Fibroblast of skin of abdomen (primary cell): ENCODE results near the gene CDK5RAP2.

ENCODE experiments used
- DNase-seq: peaks from one replicate; pipeline ENCODE4 v3.0.0-alpha.2; 2013

The CDK5RAP2 gene

DNA sequence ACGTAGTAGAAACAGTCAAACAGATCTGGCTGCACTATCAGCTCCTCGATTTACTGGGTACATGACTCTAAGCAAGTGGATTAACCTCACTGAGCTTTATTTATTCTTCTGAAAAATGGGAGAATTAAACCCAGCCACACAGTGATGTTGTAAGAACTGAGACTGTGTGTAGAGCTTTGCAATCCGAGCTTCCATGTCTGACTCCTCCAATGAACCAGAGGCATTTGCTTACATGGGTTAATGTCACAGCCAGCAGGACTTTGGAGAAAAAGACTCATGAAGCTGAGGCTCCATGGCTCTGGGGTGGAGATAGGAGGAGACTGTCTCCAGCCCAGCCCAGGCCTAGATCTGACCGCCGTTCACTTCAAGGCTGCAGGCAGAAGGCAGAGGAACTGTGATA lies 201.3 kb downstream of the CDK5RAP2 start:
- DNase-seq: no peak

GRCh38 chr9:120377268-120378159 lies 202.5 kb downstream of the CDK5RAP2 start:
- no peak for DNase-seq

DNA sequence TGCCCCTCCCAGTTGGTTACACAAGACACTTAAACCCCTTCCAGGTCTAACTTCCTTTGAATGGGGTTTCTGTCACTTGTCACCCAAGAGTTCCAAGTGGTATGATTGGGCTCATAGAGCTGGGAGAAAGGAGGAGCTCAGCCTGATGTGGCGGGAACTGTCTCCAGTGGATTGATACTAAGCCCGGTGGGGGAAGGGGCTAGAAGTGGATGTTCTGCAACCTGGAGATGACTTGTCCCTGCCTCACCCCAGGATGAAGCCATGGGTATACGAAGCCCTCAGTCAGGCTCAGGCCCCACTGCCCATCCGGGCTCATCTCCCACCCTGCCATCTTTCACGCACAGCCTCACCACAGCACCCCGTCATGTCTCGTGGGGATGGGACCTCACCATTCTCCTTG lies 203.9 kb downstream of the CDK5RAP2 start:
- DNase-seq: no peak

GRCh38 chr9:120375316-120375715 lies 204.7 kb downstream of the CDK5RAP2 start:
- no peak for DNase-seq

DNA sequence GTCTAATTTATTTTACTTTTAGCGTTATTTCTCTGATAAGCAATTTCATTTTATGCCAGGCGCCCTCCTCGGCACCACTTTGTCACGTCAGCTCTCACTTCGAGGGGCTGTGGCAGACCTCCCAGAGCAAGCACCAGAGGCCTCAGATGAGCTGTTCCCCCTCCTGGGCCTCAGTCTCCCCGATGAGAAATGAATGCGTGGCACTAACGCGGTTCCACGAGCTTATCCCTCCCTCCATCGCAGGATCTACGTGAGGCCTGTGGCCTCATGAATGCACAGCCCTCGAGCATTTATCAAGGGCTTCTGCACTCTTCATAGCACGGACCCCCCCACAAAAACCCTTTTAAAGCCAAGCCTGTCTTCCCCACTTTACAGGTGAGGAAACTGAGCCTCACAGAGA lies 205.2 kb downstream of the CDK5RAP2 start:
- DNase-seq: no peak

DNA sequence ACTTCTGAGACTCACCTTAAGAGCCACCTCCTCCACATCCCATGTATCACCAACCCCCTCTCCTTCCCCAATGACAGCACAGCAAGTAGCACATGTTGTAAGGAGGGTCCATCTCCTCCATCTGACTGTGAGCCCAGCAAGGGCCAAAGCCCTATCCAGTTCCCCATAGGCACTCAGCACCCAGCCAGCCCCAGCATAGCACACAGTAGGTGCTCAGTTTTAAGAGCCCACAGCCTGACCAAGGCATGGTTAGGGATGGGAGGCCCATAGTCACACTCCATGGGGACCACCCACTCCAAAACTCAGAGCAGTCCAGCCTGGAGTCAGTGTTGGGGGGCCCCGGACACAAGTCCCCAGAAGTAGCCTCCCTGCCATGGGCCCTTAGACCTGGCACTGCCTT lies 205.7 kb downstream of the CDK5RAP2 start:
- no peak for DNase-seq

DNA sequence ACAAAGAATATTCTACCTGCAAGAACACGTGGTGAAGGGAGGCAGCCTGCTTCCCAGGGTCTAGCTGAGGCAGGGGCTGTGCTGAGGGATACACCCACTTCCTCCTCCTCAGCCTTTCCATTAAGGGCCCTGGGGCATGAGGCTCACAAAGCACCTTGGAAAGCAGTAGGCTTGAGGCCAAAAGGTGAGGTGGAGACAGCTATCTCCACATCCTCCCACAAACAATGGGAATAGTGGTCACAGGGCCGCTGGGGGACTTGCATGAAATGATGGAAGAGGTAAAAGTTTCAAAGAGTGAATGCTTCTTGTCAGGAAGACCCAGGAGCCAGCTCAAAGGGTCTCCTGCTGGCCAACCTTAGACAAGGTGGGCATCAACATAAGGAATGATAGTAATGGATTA lies 207.9 kb downstream of the CDK5RAP2 start:
- DNase-seq: no peak

DNA sequence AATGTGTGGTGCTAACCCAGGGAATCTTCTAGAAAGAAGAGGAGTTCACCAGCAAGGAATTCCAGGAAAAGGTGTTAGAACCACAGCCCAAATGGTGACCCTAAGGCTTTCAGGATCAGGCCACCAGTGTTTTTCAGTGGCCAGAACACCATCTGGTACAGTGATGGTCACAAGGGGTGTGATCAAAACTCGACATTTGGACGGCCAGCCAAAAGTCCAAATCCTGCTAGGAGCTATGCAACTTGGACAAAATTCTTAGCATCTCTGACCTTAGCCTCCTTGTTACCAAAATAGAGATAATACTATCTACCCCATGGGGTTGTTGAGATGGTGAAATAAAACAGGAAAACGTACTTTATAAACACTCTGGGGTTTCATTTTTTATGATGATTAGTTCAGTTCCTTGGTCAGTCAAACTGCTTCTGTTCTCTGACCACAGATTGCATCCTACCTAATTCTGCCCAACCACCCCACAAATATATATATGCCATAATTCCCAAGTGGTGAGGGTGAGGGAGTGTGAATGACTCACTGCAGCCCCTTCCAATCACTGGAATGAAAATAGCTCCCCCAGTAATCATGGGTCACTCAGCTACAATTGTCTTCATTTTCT lies 210.3 kb downstream of the CDK5RAP2 start:
- DNase-seq: peak; percentile 60

DNA sequence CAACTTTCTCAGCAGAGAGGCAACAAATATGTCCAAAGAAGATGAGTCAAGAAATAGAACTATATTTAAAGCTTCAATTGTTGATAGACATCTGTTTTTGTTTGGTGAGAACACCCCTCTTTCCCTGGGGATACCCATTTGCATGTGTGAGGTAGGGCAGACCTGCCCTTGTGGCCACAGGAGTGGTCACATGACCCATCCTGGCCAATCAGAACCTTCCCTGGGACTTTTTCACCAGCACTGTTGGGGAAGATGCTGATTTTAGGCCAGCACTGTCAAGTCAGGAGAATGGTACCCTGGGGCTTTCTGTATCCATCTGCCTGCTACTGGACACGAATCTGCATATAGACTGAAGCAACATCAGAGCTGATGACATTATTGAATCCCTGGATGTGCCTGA lies 211.2 kb downstream of the CDK5RAP2 start:
- DNase-seq: no peak

- DNase-seq: peak; percentile 95
Measured at GRCh38 chr9:120366644-120367019, 213.3 kb downstream of the CDK5RAP2 start.

DNA sequence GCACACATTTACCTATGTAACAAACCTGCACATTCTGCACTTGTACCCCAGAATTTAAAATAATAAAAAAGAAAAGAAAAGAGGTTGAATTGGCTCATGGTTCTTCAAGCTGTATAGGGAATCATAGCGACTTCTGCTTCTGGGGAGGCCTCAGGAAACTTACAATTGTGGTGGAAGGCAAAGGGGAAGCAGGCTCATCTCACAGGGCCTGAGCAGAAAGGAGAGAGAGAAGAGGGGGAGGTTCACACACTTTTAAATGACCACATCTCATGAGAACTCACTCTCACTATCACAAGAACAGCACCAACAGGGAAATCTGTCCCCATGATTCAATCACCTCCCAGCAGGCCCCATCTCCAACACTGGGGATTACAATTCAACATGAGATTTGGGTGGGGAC lies 214.6 kb downstream of the CDK5RAP2 start:
- no peak for DNase-seq

GRCh38 chr9:120363697-120364096 lies 216.3 kb downstream of the CDK5RAP2 start:
- no peak for DNase-seq

- no peak for DNase-seq
Measured at GRCh38 chr9:120362446-120362845, 217.5 kb downstream of the CDK5RAP2 start.

DNA sequence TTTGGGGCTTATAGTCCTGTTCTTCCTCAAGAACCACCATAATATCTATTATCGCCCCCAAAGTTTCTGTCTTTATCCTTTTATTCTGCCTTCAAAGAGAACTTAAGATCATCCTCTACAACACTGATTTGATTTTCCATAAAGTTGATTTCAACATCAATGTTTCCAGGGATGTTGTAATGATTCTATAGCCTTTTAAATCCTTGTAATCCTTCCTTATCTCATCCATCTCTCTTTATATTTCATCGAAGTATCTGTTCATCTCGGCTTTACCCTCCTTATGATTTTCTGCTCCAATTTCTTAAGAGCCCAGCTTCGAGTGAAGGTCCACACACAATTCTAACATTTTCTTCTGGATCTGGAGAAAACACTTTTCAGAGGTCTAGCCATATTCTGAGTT lies 218.4 kb downstream of the CDK5RAP2 start:
- DNase-seq: no peak

DNA sequence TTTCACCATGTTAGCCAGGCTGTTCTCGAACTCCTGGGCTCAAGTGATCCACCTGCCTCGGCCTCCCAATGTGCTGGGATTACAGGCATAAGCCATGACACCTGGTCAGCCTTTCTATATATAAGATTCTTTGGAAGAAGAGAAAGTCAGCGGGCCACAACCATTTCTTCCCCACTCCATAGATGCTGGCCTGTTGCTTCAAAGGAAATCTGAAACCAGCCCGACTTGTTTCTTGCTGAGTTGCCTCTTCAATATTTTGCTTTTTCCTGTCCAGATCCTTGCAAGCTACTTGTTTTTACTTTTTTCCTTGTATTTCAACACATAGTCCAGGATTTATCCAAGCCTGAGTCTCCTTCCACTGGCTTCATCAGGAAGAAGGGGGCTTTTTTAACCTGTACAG lies 219.5 kb downstream of the CDK5RAP2 start:
- DNase-seq: no peak

- DNase-seq: peak; percentile 82
Measured at GRCh38 chr9:120360046-120360445, 219.9 kb downstream of the CDK5RAP2 start.

DNA sequence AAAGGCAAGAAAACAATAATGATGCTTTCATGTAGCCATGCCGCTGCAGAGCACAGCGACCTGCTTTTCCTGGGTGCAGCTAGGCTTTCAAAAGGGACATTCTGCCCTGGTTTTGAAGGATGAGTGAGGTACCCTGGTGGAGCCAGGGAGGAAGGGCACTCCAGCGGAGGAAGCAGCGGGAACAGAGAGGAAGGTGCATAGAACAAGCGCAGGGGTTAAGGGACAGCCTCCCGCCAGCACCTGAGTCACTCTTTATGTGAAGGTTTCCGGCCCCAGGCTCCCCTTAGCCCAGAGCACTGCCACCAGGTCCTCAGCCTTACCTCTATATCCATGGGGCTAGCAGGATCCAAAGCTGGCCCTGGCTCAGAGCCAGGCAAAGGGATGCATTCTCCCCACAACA lies 221.1 kb downstream of the CDK5RAP2 start:
- no peak for DNase-seq

GRCh38 chr9:120353506-120353905 lies 226.5 kb downstream of the CDK5RAP2 start:
- peak; percentile 75 for DNase-seq

DNA sequence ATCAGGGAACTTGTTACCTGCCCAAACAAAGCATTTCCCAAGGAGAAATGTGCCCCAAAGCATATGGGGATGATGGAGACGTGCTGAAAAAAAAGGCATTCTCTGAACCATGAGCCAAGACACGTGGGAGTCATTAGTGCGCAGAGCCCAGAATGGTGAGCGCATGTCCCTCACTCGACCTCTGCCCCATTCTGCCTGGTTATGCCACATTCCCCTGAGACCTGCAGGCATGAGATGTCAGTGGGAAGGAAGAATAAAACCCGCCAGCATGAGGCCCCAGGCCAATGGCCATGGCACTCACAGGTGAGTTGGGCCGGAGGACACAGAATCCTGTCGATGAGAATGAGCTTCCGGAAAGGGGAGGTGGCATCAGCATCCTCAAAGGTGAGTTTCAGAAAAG lies 228.9 kb downstream of the CDK5RAP2 start:
- peak; percentile 27 for DNase-seq

- peak; percentile 41 for DNase-seq
Measured at GRCh38 chr9:120350596-120350995, 229.4 kb downstream of the CDK5RAP2 start.

- DNase-seq: peak; percentile 66
Measured at GRCh38 chr9:120348951-120349429, 231.0 kb downstream of the CDK5RAP2 start.

DNA sequence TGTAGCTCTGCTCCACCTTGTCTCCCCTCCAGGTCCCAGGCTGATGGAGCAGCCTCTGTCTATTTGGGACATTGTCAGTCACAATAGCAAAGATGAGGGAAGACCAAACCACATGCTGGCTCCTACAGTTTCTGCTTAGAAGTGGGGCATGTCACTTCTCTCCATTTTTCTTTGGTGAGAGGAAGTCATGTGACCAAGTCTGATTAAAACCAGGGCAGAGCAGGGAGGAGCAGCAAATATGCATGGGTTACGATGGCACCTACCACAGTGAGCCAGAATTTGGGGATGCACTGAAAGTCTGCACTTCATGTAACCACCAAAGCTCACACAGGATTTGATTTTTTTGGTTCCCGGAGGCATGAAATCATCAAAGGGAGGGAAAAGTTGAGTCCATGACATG lies 234.6 kb downstream of the CDK5RAP2 start:
- DNase-seq: no peak

- DNase-seq: peak; percentile 89
Measured at GRCh38 chr9:120344230-120344629, 235.7 kb downstream of the CDK5RAP2 start.

DNA sequence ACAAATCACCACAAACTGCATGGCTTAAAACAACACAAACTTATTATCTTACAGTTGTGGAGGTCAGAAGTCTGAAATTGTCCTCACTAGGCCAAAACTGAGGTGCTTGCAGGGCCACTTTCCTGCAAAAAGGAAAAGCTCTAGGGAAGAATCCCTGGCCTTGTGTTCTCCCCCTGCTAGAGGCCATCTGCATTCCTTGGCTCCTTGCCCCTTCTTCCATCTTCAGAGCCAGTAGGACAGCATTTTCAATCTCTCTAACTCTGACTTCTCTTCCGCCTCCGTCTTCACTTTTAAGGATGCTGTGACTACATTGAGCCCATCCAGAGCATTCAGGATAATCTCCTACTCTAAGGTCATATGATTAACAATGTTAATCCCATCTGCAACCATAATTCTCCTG lies 236.6 kb downstream of the CDK5RAP2 start:
- DNase-seq: no peak
